ENCODE measurements around the gene TSPO.
"Not testable (repeated sequence)": the region's sequence is repeated elsewhere in the genome, so short reads cannot be mapped to it uniquely, and the experiment has no call there.

TSPO gene

DNA sequence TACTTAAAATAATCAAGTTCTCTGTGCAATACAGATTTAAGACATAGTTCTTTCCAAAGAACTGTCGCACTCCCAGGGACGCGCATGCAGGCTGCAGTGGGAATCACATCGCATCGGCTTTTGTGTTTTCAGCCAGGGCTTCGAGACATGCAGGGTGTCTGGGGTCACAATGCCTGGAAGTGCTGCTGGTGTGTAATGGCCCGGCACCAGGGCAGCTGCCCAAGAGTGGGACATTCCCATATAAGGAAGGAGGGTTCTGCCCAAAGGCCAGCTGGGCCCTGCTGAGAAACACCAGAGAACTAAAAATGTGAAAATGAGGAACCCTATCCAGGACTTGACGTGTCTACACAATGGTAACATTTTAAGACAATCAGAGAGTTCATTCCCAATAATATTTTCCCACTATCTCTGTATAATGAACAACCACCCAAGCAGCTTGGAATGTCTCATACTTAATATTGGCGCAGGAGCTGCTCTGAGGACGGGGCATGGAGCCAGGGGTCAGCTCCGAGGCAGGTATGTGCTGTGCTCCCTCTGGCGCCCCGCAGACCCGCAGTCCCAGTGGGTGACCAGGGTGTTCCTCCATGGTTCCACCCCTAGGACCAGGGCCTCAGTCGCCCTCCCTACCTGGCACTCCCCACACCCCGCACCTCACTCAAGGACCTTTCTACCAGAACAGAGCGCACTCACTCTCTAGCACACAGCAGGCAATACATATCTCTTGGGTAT is 19.4 kb upstream of the TSPO start:
- no peak for DNase-seq (ENCODE audit: low spot score)

DNA sequence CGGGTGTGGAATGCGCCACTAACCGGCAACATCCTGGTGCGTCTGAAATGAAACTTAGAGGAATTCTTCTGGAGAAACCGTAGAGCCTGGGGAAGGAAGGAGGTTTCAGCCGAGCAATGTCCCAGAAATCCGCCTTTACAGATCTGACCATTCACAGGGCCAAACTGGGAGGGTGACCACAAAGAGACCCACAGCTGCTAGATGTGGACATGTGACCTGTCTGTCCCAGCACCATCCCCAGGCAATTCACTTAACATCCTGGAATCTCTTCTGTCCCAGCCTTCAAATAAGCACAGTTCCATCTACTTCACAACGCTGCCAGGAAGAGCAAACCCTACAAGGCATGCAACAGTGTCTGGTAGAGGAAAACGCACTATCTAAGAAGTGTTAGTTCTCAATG is 18.0 kb upstream of the TSPO start:
- DNase-seq (ENCODE audit: low spot score): no peak

- no peak for DNase-seq (ENCODE audit: low spot score)
These were observed 16.8 kb upstream of the TSPO start for GRCh38 chr22:43134553-43134952.

GRCh38 chr22:43135565-43135964 is 15.8 kb upstream of the TSPO start:
- no peak for DNase-seq (ENCODE audit: low spot score)

GRCh38 chr22:43136255-43136654 is 15.1 kb upstream of the TSPO start:
- DNase-seq (ENCODE audit: low spot score): peak; percentile 26

GRCh38 chr22:43136801-43137200 is 14.6 kb upstream of the TSPO start:
- no peak for DNase-seq (ENCODE audit: low spot score)

GRCh38 chr22:43142880-43143562 is 8.3 kb upstream of the TSPO start, which contains the start of gene MCAT:
TSS of gene MCAT (minus strand) at chr22:43143398. CDS start at chr22:43143348, 50 bp downstream.
- peak; percentile 72 for DNase-seq (ENCODE audit: low spot score)

DNA sequence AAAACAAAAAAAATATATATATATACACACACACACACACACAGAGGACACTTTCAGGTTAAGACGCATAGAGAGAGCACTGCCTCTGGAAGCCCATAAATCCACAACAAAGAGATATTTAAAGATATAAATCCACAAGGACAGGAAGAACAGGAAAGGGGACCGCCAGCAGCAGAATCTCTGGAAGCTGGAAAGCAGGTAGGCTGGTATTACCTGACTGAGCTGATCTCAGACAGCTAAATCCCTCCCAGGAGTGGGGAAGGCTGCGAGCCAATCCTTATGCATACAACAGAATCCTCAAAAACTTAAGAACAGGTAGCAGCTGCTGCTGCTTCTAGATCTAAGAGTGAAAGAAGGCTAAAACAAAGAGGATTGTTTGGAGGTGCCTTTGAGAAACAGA is 6.4 kb upstream of the TSPO start:
- DNase-seq (ENCODE audit: low spot score): no peak

GRCh38 chr22:43145371-43145770 is 6.0 kb upstream of the TSPO start:
- not testable (repeated sequence) for DNase-seq (ENCODE audit: low spot score)

DNA sequence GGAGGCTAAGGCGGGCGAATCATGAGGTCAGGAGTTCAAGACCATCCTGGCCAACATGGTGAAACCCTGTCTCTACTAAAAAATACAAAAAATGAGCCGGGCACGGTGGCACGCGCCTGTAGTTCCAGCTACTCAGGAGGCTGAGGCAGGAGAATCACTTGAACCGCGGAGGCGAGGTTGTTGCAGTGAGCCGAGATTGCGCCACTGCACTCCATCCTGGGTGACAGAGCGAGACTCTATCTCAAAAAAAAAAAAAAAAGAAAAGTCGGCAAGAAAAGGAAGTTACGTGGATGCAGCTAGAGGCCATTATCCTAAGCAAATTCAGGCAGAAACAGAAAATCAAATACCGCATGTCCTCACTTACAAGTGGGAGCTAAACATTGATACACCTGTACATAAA is 5.0 kb upstream of the TSPO start:
- not testable (repeated sequence) for DNase-seq (ENCODE audit: low spot score)

GRCh38 chr22:43147821-43148220 is 3.5 kb upstream of the TSPO start:
- DNase-seq (ENCODE audit: low spot score): no peak

- DNase-seq (ENCODE audit: low spot score): no peak
These were observed 2.8 kb upstream of the TSPO start for GRCh38 chr22:43148581-43148980.

GRCh38 chr22:43150731-43151206 is 590 bp upstream of the TSPO start:
- no peak for DNase-seq (ENCODE audit: low spot score)

GRCh38 chr22:43152003-43152356 is 621 bp downstream of the TSPO start:
- no peak for DNase-seq (ENCODE audit: low spot score)

DNA sequence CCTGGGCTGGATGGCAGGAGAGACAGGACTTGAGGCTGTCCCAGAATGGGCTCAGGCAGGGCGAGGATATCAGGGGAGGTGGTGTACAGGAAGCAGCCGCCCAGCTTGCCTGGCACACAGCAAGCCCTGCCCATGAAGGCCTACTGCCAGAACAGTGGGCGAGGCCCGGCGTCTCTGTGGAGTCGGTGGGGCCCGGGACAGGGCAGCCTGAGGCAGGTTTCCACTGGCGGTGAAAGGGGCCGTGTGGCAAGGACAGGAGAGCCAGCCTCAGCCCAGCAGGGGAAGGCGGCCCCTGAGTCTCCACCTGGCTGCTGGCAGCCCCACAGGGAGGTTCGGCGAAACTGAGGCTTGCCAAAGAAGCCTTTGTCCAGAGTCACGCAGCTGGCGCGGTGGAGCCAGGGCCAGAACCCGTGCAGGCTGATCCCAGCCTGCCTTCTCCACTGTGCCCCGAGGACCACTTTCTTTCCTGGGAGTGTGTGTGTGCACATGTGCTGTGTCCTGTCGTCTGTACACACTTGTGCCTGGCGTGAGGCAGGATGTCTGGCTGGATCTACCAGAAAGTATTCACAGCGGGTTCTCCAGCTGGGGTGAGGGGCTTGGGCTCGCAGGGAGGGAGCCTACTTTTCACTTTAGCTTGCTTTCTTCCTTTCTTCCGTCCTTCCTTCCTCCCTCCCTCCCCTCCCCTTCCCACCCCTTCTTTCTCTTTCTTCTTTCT is 1.2 kb downstream of the TSPO start:
- DNase-seq (ENCODE audit: low spot score): no peak

DNA sequence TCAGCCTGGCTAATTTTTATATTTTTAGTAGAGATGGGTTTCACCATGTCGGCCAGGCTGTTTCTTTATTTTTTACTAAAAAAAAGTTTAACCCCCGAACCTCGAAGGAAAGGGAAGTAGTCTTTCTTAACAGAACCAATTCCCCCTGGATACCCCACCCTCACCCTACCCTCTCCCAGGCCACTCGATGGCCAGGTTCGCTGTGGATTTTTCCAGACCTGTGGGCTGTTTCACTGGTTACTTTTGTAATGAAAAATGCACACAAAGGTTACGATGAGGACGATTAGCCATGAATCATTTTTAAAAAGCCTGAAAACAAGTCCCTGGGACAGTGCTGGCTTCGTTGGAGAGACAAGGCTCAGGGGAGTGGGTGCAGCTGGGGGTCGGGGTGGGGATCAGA is 2.5 kb downstream of the TSPO start:
- DNase-seq (ENCODE audit: low spot score): no peak

GRCh38 chr22:43154887-43155536 is 3.7 kb downstream of the TSPO start:
- DNase-seq (ENCODE audit: low spot score): no peak

GRCh38 chr22:43155789-43156188 is 4.4 kb downstream of the TSPO start:
- DNase-seq (ENCODE audit: low spot score): no peak

- DNase-seq (ENCODE audit: low spot score): no peak
These were observed 5.1 kb downstream of the TSPO start for GRCh38 chr22:43156413-43156812.

DNA sequence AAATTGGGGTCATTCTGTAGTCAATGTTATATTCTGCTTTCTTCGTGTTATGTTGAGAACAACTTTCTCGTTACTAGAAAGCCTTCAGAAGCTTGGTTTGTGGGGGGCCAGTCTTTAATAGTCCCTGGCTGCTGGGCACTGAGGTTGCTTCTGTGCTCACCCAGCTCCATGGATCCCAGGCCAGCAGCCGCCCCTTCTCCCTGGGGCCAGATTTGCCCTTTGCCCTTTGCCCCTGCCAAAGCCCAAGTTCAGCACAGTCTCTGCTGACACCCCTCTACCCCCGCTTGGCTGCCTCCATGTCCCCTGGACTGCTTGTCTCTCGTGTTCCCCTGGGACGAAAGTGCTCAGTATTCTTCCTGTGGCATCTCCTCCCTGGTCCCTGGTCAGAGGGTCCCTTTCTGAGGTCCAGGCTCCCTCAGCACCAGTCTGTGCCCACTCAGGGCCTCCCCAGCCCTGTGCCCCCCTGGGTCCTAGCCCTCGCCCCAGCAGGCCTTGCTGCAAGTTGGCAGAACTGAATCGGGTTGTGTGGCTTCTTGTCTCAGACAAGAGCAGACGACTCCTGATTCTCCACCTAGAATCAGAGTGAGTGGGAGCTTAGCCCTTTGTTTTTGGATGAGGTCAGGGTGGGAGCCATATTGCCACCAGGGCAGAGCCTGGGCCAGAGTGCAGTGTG is 6.7 kb downstream of the TSPO start:
- DNase-seq (ENCODE audit: low spot score): no peak

DNA sequence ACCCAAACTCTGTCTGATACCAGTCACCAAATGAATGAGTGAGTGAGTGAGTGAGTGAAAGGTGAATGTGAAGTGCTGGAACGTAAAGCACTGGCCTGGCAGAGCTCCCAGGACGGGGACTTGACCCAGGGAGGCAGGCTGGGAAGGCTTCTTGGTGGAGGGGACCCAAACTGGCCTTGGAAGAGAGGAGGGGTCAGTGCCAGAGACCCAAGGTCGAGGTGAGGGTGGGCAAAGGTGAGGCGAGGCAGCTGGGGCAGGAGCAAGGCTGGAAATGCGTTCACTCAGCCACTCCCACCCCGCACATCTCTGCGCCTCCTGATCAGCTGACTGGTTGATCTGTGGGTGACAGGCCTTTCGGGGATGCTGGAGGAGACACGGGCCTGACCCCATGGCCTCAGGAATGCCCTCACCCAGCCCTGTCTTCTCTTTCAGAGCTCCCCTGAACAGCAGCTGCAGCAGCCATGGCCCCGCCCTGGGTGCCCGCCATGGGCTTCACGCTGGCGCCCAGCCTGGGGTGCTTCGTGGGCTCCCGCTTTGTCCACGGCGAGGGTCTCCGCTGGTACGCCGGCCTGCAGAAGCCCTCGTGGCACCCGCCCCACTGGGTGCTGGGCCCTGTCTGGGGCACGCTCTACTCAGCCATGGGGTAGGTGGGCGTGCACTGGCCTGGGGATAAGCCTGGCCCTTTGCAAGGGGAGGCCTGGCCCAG is 7.6 kb downstream of the TSPO start:
- DNase-seq (ENCODE audit: low spot score): no peak

Measured in cerebellar cortex (tissue), 1 donor.